Fibroblast of gingiva (primary cell): ENCODE measurements around the gene ABHD14A.

ENCODE experiments used
- DNase-seq: peaks from one replicate; pipeline ENCODE4 v3.0.0-alpha.2; 2011; ENCODE audit warnings: low read depth

The ABHD14A gene

DNA sequence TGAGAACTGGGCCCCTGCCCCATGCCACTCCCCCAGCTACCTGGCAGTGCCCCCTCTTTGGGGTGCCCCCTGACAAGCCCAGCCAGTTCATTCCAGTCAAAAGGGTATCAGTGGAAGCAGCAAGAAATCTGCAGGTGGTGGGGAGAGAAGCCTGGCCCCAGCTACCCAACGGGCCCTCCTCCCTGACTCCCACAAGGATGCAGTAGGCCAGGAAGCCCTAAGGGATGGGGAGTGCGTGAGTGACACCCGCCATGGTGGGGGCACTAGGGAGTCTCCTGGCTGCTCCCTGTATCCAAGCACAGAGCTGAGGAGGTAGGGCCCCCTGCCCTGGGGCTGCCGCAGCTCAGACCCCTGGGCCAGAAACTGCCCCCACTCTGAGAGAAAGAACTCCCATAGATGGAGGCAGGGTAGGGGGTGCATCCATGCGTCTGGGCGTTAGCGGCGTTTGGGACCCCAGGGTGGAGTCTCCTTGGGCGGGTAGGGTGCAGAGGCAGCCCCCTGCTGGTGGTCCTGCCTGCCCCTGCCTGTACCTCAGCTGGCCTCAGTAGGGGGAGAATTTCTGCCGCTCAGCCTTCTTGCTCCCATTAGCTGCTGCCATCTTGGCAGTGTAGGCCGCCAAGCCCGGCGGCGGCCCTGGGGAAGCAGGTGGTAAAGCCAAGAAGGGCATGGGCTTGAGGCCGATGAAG, 17.2 kb upstream of the ABHD14A start:
- no peak for DNase-seq

DNA sequence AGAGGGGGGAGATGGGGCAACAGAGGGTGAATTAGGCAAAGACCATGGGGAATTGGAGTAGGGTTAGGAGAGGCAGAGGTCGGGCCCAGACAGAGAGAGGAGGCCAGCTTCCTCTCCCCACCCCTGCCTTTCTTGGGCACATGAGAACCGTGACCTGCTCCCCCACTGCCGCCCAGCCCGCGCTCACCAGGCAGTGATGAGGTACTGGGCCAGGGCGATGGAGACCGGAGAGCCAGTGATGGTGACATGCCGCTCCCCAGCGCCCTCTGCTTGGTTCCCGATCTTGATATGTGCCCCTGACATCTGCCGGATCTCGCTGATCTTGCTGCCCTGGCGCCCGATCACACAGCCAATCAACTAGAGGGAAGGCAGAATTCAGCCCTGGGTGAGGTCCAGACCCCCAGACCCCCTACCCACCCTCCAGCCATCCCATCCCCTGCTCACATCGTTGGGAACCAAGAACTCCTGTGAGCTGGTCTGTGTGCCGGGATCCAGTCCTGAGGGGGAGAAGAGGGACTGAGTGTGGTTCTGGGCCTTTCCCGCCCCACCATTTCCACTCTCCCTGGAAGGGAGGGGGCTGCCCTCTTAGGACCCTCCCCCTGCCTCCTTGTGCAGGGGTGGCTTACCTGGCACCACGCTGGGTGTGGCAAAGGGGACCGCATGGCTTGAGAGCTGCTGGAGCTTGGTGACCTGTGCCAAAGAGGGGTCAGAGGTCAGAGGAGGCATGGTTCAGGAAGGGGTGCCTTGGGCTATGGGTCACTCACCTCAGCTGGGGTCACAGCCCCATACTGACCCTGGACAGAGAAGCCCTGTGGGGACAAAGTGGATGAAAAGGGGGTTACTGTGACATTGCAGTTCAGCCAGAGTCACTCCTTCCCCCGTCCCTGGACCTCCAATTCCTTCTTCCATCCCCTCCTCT, 16.0 kb upstream of the ABHD14A start:
- no peak for DNase-seq

DNA sequence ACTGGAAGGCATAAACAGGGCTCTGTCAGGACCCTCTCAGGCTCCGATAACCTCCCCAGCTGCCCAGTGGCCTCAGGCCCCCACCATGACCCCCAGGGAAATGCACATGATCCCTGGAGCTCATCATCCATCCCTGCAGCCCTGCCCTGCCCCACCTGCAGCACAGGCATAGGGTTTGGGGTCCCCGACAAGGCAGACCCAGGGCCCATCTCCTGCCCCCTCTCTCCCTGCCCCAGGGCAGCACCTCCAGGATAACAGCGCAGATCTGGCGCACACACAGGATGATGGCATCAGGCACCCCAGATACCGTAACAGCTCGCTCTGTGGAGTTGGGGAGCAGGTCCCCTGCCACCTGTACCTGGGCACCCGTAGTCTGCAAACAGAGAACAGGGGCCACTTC, 15.2 kb upstream of the ABHD14A start:
- no peak for DNase-seq

DNA sequence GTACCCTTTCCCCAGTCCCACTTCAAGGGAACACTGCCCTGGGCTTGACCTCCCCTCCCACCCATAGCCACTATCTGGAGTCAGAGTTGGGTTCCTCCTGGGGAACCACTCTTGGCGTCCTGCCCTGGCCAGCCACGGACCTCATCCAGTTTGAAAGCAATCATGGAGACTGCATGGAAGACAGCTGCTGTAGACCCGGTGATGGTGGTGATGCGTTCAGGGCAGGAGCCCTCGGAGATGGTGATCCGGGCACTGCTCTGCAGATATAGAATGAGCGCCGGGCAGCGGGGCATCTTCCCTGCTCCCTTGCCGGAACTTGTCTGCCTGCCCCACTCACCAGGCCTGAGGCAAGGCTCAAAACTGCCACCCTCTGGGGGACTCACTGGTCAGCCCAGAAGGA, 14.5 kb upstream of the ABHD14A start:
- no peak for DNase-seq

DNA sequence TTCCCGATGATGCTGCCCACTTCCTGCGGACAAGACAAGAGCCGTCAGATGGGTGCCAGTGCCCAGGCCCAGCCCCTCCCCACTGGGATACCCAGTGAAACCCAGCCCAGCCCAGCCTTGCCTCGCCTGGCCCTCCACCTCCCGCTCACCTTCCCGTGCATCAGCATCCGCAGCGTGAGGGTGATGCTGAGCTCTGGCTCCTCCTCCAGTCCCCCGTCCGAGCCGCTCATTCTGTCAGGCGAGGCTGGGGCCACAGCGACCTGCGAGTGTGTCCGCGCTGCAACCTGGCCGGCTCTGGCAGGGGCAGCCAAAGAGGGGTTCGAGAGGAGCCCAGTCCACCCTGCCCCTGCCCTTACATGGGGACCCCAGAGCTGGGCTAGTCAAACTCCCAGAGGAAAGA, 13.9 kb upstream of the ABHD14A start:
- no peak for DNase-seq

DNA sequence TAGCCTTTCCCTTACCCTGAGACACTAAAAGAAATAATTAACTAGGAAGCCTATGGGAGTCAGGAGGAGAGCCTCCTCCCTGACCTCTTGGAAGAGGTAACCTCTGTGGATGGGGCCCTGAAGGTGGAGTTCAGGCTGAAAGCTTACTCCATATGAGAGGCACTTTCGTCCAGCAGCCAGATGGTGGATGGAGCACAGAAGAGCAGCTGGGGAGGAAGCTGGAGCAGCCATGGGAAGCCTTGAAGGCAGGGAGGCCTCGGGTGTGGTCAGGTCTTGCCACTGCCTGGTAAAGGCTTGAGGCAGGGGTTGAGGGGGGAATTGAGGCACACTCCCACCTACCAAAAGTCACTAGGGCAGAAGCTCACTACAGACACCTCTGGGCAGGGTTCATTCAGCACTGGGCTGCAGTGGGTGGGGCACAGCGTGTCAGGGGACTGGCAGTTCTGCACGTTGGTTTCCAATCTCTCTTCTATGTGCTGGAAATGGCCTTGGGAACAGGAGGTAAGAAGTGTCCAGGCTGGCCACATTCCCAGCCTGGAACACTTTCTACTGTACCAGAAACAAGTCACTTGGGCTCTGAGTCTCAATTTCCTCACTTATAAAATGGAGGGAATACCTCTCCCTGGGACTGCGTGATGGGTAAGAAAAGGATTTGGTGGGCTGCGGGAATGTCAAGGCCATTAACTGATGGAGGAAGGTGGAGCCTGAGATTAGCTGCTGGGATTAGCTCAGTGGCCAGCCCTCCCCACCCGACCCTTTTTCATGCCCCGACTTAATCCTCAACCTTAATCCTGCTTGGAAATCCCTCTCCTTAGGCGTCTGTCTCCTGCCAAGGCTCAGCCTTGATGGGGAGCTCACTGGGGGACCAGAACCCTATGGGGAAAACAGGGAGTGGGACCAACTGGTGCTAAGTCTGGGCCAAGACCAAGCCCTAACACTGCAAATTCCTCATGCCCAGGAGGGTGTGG, 13.0 kb upstream of the ABHD14A start:
- no peak for DNase-seq

DNA sequence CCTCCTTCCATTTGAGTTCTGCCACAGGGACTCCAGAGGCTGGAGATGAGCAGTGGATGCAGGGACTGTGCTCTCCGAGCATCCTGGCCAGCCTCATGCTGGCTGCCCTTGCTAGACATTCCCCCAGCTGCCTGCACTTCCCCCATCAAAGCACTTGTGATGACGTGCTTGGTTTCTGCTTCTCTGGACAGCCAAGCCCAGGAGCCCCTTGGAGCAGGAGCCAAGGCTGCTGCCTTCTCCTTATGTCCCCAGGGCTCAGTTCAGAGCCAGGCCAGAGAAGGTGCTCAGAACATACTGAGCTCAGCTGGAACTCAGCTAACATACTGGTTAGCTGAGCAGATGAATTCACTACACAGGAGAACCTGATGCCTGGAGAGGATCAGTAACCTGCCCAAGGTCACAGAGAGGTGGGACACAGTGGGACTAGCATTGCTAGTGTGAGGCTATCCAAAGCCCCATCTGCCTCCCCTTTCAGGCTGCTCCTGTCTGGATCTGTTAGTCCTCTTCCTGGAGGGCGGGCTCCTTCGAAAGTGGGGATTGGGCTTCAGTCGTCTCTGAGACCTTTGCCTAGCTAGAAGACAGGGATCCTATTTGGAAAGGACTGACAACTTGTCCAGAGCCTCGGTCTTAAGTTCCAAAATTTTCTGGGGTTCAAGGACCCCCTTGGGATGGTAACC, 11.9 kb upstream of the ABHD14A start:
- DNase-seq, result no peak

DNA sequence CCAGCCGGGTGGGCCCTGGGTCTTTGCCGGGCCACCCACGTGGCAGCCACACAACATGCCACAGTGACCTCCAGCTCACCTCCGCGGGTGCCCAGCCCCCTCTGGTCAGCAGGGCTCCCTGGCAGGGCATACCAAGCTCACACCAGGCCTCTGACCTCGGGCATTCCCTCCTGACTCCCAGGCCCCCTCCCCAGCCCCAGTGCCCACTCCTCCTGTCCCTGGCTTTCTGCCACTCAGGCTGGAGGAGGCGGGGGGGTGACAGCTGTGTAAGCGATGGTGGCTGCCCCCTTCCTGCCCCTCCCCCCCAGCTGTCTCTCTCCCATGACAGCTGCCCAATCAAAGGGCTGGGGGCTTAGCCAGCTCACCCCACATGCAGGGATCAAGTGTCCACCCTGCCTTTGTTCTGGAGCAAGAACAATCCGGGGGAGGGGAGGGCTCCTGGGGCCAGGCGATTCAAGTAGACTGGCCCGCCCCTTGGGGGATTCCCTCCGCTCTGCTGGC, 10.9 kb upstream of the ABHD14A start:
- no peak for DNase-seq

DNA sequence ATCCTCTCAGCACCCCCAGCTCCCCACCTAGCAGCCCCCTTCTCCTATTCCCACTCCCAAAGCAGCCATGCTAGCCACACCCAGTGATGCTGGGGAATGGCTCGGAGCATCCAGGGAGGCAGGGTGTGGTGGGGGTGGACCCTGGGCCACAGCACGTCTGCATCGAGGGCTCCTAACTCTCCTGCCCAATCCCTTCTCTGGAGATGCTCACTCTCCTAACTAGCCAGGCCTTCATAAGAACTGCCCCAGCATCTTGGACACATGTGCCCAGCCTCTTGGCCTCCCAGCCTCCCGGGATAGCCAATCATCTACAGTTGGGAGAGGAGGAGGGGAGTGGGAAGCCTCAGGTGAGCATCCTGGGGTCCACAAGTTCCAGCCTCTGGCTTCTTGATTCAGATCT, 10.3 kb upstream of the ABHD14A start:
- no peak for DNase-seq

DNA sequence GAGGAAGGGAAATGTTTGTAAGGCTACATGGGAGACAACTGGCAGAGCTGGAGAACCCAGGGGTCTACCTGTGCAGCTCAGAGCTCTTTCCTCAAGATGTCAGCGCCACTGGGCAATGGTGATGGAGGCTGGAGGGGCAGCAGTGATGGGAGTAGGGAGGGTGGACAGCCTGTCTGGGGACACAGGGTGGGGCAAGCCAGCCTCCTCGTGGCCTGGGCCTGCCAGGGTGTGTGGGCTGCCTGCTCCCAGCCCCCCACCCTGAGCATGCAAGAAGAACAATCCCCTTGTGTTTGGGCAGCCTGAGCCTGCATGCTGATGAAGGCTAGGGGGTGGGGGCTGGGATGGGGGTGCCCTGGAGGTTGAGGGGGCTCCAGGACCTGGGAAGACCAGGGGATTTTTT, 8.8 kb upstream of the ABHD14A start:
- DNase-seq, result no peak

DNA sequence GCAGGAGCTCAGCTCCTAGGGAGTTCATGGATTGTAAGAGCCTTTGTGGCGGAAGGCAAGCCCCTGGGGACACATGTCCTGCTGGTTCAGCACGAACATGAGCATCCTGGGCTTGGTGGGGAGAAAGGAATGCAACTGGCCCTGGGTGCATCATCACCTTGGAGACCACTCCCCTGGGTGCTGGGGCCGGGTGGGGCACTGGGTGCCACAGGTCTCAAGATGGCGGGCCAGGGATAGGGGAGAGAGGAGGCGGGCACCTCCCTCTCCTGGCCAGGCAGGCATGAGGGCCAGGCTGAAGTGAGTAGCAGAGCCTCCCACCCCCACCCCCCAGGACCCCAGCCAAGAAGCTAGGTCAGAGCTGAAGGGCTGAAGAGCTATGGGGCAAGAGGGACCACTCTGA, 8.4 kb upstream of the ABHD14A start:
- no peak for DNase-seq

DNA sequence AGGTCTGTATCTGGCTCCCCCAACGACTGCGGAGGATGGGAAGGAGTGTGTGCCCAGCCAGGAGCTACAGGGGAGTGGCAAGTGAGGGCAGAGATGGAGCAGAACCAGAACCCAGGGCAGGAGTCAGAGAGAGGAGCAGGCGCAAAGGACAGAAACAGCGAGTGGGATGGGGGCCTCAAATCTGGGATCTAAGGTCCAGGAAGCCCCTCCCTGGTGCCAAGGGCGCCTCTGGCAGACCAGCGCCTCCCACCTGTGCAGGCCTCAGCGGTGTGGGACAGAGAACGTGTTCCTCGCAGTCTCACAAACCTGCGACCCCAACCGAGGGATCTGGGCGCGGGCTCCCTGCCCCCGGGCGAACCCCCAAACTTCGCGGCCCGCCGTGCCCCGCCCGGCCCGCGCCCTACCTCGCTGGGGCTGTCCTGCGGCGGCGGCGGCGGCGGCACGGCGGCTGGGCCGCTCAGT, 7.9 kb upstream of the ABHD14A start:
- DNase-seq, result no peak

DNA sequence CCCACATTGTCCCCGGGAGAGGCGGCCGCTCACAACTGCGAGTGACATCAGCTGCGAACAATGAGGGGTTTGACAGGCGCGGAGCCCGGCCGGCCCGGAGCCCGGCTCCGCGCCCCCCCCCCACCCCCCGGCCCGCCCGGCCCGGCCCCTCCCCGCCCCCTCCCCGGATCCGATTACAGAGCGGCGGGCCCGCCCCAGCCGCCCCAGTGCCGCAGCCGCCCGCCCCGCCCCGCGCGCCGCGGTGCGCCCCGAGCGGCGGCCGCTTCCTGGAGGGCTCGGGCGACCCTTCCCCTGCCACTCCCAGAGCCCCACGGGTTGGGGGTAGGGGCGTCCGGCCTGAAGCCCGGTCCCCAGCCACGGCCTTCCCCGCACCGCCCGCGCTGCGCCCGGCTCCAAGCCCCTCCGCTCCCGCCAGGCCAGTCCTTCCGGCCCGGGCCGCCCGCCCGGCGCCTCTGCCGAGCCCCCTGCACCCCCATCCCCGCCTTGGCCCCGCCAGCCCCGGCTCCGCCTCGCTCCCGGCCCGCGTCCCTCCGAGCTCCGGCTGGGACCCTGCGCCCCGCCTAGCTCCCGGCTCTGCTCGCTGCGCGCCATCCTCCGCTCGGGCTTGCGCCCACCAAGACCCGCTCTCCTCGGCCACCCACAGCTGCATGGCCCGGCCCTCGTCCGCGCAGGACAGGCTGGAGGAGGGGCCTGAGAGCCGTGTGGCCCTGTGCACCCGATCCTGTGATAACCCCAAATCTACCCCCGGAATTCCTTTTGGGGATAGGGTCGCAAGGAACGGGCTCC, 7.3 kb upstream of the ABHD14A start, which contains the start of gene PCBP4:
TSS of gene PCBP4 (minus strand) at position 71 of the 786 bp plus-strand sequence. CDS start 6,214 bp downstream, outside the sequence.
- peak; percentile 47 for DNase-seq

DNA sequence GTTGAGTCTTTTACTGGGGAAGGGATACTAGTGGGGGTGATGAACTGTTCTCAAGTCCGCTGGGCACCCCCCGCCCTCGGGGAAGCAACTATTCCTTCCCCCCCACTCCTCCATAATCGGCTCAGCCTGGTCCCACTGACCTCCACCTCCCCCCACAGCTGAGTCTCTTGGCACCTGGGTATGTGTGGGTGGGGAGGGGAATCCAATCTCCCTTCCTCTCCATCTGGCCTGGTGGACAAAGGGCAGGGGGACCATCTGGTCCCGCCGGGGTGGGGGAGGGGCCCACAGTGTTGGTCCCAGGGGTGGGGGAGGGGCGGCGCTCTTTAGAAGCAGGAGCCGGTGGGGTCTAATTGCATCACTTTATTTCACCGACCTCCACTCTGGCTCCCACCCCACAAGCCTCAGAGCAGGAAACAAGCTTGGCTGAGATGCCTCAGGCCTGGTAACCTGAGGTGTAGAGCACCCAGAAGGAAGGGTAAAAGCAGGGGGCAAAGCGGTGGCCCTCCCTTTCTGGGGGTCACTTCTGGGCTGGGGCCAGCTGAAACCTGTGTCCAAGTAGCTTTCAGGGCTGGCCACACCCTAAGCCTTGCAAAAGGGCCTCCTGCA, 6.6 kb upstream of the ABHD14A start:
- no peak for DNase-seq

DNA sequence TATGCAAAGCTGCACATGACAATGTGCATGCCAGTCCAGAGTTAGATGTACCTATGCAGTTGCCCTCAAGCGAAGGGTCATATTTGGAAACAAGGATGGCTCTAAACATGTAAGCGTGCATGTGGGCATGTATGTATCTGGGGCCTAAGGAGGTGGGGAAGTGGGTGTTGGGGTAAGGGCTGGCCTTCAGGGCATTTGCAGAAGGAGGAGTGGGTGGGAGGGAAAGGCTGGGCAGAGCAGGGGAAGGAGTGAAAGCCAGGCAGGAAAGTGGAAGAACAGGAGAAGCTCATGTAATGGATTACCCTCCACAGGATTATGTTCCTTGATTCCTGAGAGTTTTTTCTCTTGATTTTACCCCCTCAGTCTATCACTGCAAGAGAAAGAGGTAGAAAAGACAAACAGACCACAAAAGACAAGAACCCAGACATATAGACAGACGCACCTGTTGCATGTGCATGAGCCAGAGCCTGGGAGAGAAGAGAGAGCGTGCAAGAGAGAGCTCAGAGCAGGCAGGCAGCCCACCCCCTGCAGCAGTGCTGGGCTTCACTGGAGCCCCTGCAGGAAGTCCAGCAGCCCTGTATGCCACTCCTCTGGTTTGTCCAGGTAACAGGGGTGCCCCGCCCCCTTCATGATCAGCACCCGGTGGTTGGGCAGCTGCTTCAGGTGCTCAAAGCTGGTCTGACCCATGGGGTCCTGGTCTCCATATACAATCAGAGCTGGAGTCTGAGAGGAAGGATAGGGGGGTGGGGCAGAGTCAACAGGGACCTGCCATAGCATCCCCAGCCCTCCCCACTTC, 5.8 kb upstream of the ABHD14A start:
- DNase-seq, result no peak

DNA sequence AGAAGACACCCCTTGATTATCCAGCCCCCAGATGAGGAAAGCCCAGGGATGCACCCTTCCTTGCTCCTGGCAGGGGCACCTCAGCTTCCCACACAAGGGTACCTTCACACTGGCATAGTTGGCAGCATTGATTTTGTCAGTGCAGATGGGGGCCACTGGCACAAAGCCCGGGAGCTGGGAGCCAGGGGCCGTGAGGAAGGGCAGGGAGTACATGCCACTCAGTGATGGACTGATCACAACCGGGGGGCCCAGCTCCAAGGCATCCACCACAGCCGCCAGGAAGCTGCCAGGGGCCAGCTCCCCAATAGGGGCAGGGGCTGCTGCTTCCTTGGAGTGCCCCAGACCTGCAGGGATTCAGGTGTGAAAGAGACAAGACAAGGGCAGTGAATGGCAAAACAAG, 5.0 kb upstream of the ABHD14A start:
- no peak for DNase-seq

DNA sequence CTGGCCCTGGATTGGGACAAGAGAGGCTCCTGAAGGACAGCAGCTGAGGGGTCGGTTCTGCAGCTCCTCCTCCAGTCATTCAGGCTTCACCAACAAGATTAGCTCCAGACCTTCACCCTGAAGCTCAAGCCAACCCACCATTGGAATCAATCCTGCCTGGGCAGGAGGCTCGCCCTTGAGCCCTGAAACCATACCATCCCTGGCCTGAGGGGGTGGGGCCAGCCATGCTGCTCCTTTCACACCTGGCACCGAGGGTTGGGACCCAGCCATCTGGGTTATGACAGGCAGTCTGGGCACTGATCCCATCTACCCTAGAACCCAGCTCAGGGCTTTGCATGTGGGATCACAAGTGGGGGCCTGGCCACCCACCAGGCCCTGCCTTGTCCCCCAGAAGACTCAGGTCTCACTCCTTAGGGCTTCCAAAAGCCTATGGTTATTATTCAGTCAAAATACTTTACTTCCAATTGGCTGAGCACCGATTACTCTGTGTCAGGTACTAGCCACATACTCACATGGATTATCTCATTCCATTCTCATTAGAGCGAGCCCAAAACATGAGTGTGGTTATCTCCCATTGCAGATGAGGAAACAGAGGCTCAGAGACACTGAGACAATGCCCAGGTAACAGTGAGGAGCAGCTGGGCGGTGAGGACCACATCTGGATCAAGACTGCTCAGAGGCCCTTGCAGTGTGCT, 4.1 kb upstream of the ABHD14A start:
- no peak for DNase-seq

DNA sequence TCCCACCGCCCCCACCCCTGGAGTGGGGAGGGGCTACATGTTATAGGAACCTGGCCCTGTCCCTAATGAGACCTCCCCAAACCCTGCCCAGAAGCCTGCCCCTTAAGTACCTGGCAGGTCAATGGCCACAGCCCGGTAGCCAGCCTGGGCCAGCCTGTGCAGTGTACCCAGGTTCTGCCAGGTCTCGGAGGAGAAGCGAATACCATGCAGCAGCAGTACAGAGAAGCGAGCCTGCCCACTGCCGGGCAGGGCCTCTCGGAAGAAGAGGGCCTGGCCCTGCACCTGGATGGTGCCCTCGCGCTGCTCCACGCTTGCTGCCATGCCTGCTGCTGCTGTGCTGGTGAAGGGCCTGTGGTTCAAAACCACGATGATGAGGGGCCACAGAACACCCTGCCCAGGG, 3.5 kb upstream of the ABHD14A start:
- DNase-seq, result no peak
